Renal cortical epithelial cell (primary cell): ENCODE data around the gene COL25A1. TPM values are rescaled to one million over a fixed set of nuclear protein-coding genes. Genes with fewer than 3 reads are reported as not detected.

Experiments
- DNase-seq: peaks from one replicate; pipeline ENCODE4 v3.0.0-alpha.2; 2011; ENCODE audit warnings: low read depth
- total RNA-seq: library from RNA; depleted of rRNA; stranded (reverse); fragments of >200 nt; gene quantifications from 2 replicates; pipeline ENCODE4 v1.2.3, GENCODE V29; 2014

COL25A1 gene
- total RNA-seq, 1 donor from 2014 or later = 0.35 TPM

DNA sequence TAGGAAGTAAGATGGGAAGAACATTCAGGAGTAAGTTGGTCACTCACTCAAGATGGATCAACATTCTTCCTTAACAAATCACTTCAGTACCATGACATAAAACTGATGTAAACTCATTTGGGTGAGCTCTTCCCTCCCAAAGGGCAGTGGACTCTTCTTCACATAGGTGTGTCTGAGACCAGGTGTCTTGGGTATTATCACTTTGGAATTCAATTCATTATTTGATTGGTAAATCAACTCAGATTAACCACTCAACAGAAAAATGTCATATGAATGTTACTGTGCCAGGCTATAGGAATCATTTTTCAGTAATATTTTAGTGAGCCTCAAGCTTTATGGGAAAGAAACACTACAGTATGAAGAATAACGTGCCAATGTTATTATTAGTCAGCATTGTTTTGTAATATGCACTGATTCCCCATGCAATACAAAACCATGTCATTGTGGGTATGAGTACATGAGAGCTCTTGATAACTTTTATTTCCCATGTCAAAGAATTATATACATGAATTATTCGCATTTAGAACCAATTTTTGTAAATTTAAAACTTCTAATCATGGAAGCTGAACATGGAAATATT lies 481.0 kb downstream of the COL25A1 start:
- no peak for DNase-seq

DNA sequence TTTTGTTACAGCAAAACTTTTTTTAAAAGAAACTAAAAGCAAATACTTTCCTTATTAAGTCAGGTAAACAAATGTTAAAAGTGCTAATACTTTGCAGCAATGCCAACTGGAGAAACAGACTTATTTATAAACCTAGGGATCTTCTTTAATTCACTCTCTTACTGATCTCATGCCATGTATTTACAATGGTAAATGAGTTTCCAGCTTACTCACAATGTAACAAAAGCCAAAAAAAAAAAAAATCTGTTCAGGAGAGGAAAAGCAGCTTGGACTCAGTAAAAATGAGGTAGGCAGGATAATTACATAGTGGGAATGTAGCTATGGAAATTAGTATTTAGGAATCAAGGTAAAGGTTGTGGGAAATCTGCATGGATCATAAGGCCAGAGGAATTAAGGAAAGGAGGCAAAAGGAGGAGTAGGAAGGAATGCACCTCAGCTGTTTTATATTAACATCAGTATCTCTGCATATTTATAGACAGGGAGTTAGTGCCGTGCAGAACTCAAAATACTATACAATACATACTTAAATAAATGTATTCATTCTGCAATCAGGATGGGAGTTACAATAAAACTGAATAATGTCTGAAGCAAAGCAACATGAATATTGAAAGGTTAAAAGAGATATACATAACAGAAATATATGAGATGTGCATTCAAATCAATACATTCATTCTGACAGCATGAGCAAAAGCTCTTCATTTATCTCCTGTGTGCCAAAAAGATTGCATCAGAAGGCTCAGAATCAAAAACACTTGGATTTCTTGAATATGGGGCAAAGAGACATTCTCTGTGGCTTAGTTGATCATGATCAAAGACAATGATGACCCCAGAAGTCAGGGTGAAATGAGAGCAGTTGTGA lies 481.7 kb downstream of the COL25A1 start:
- no peak for DNase-seq

DNA sequence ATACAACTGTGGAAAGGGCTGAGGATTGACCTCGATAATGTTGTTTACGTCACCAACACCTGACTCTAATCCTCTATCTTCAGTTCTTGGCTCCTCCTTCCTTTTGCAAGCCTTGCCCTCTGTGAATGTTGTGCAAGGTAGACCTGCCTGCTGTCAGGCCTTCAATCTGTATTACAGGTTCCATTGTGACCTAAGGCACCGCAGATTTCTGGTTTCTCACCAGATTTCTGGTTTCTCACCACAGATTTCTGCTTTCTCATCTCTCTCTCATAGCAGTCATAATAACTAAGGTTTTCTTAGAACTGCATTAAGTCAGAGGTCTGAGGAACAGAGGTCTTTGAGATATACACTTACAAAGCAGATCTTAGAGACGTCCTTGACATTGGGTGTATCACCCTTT lies 488.1 kb downstream of the COL25A1 start:
- DNase-seq = no peak

DNA sequence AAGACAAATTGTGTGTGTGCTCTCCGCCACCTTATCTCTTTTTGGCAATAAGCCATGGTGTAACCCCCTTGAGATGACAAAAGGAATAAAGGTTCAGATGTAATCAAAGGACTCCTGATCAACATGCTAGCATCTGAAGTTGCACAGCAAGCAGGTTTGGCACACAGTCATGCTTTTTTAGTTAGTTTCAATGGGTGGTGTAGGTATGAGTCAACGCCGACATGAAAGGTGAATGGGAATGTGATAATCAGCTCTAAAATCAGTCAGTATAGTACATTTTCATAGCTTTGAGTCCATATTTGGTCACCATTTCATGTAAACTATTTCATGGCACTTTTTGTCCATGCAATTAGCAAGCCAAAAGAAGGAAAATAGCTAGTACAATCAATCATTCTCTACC lies 489.2 kb downstream of the COL25A1 start:
- DNase-seq = no peak

DNA sequence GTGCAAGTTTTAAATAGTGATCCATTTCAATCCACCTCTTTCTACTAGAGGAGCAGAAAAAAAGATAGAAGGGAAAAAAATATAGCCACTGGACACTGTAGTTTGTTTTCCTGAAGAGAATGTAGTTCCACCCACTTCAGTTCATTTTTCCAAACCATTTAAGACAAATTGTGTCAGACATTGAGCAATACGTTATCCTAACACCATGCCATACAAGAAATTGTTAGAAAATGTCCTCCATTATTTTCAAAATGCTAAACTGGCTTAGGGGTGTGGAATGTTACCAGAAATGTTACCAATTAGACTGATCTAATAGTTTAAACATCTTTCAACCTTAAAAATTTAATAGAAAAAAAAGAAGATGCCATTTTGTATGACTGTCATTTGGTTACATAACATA lies 491.0 kb downstream of the COL25A1 start:
- no peak for DNase-seq

DNA sequence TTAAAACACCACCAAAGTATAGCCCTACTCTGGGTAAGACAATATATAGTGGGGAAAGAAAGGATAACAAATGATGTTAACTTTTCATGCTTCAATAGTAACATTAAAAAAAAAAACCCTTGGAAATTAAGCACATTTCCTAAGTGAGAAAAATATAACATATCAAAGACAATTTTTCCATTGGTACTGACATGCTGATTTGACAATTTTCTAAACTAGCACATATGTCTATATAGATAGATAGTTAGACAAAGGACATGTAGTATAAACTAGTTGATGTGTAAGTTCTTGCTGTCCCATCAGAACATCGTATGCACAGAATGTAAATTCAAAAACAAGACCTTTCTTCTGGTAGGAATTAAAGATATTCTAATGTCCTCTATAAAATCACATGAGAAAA lies 492.4 kb downstream of the COL25A1 start:
- no peak for DNase-seq

DNA sequence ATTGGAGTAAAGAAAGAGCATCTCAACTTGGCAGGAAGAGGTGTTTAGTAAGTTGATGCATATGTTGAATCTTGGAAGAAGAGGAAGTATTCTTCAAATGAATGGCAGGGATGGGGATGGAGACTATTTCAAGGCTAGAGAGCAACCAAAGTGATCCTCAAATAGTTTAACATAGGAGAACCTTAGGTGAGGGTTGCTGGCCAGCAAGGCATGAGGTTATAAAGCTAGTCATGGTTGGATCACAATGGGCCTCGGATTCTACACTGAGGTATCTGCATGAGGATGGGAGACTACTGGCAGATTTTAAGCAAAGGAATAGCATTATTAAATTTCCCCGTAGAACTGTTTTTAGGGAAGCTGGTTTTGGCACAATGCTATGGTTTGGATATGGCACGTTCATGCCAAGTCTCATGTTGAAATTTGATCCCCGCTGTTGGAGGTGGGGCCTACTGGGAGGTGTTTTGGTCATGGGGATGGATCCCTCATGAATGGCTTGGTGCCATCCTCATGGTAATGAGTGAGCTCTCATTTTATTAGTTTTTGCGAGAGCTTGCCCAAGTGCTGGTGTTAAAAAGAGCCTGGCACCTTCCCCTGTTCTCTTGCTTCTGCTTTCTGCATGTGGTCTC lies 497.7 kb downstream of the COL25A1 start:
- DNase-seq = no peak

DNA sequence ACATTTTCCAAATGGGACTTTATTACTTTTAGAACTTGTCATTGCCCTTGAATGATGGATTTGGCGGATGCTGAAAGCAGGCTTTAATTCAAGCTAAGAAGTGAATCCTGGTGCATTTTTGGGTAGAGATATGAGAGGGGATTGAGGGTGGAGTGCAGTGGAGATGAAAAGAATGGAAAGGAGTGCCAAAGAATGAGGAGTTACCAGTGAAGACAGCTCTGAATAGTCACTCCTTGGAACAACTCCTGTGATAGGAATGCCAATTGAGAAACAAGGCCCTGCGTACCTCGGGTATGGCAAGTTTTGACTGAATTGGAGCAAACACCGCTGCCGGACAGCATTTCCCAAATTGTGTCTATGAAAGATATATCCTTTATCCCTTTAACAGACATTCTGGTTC lies 503.2 kb downstream of the COL25A1 start:
- no peak for DNase-seq

DNA sequence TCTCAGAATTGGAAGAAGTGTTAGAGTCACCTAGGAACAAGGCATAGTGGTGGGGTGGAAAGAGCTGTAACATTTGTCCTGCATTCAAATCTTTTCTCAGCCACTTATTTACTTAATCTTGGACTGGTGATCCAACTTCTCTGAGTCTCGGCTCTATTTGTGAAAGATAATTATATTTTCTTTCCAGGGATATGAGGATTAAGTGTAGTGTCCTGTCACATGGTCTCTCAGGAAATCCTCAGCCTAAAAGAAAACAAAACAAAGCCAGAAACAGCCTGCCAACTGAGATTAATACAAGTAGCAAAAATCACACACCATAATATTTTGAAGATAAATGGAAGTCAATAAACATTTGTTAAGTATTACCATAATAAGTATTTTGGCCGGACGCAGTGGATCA lies 506.3 kb downstream of the COL25A1 start:
- DNase-seq = no peak

DNA sequence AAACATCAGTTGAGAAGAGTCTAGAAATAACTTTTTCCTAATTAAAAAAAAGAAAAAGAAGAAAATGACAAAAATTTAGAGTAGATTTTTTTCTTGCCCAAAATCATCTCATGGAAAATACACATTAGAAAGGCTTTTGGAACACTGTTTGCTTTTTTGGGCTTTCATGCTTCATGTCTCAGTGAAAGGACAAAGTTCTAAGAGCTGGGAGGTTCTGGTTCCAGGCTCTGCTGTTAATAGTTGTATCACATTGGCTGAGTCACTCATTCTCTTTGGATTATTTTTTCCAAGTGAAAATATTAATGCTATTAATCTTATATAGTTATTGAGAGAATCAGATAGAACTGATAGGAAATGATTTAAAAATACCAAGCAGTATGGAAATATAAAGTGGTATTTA lies 506.7 kb downstream of the COL25A1 start:
- DNase-seq = no peak

DNA sequence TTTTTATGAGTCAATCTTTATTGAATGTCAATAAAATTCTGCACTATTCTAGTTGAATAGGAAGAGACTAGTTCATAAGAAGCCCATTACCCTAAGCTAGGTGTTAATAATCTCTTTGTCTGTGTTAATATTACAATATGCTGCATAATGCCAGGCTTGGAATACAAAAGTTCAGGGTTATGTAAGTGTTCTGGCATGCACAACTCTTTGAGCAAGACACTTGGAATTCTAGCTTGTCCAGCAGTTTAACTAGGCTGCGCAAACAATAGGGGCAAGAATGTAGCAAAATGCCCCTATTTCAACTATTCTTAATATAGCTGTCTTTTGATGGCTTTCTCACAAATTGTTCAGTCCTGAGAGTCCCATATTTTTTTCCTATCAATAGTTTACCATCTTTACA lies 508.3 kb downstream of the COL25A1 start:
- DNase-seq = peak; percentile 54

DNA sequence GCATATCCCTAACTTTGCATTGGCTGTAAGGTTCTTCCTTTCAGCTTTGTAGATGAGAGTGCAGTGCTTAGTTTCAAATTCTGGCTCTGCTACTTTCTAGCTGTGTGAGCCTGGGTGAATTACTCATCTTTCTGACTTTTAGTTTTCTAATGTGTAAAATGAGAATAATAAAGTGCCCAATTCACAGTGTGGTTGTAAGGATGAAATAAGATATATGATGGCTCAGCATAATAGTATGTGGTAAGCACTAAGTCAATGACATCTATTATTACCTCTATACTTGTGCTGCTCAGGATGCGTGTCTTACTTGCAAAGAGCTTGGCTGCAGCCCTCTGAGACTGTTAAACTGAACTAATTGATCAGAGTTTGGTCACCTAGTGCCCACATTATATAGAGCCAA lies 509.0 kb downstream of the COL25A1 start:
- DNase-seq = no peak

DNA sequence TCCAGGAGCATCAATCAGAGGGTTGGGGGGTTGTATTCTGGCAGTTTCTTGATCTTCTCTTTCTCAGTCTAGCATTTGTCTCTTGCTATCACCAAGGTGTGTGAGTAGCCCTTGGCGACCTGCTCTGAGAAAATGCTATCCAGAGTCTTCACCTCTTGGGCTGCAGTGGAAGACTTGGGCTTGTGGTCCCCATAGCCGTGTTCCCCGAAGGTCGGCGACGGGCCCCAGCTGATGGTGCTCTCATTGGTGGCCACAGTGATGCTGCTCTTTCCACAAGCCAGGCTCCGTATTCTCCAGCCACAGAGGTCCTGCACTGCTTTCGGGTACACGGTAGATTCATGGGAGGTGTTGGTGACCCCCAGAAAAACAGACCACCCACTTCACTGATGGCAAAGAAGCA lies 513.7 kb downstream of the COL25A1 start:
- DNase-seq = no peak

DNA sequence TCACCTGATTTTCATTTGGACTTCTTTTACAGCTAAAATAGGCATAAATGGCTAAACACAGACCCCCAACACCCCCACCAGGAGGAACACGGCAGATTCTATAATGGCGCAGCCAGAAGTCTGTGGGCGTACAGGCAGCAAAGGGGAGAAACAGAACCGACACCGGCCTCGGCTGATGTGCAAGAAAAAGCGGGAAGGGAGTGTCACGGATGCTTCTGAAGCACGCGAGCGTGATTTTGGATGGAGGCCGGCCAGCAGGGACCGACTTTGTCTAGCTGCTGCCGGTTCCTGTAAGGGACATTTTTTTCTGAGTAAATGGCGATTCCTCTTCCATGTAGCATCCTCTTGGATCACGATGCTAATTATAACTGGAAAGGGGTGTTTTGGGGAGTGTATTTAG lies 514.7 kb downstream of the COL25A1 start:
- DNase-seq = no peak

DNA sequence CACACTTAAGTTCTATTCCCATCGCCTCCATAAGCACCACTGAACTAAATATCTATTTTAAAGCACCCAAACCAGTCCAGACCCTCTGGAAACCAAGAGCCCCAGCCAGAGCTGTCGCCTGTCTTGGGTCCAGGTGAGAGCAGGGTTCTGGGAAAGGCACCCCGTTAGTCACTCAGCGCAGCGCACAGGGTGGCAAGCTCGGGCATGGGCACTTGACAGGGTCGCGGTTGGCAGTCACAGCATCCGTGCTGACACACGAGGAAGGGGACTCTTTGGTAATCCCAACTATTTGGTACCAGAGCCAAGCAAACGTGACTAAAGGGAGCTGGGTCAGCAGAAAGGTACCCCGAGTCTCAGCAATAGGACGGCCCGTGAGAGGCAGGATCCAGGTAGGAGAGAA lies 515.4 kb downstream of the COL25A1 start:
- DNase-seq = no peak

DNA sequence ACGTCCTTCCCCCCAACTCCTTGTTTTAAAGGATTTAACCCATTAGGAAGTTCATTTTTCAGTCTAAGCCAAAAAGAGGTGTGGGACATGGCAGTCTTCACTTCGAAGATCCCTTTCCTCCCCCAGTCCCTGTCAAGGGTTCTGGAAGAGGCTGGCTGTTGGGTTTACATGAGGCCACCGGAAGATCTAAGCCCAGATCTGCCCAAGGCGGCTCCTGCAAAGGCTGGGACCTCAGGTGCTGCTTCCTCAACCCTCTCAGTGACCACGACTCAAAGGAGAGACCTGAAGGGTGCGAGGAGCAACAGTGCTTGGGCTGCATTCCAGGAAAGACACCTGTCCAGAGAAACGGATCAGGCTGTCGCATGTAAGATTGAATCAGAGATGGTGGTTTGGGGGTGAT lies 516.1 kb downstream of the COL25A1 start:
- no peak for DNase-seq

DNA sequence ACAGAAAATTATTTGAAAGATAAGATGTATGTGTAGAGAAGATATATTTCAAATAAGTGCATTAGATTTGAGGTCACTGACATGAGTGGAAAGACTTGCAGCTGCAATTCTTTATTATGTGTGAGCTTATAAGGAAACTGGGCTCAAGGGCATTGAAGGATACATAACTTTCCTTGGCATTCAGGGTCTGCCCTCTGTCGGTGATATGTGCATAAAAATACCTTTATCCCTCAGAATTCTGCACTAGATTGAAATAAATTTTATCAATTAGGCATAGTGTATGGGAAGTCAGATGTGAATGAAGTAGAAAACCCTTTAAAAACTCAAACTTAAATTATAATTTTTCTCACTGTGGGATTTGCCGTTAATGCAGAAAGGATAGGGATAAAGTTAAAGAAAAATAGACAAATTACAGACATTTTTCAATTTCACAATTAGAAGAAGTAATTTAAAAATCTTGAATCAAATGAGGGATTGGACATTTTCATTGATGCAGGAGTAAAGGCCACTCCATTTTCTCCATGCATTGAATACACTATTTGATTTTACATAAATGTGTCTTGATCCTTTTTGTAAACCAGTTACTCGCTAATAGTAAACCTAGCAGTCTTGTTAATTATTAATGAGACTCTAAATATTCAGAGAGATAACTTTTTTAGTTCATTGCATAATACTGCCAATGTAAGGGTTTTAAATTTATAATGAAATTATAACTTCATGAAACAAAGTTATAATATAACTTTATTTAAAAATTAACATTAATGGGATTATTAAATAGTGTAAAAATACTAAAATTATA lies 518.6 kb downstream of the COL25A1 start:
- DNase-seq = peak; percentile 29

DNA sequence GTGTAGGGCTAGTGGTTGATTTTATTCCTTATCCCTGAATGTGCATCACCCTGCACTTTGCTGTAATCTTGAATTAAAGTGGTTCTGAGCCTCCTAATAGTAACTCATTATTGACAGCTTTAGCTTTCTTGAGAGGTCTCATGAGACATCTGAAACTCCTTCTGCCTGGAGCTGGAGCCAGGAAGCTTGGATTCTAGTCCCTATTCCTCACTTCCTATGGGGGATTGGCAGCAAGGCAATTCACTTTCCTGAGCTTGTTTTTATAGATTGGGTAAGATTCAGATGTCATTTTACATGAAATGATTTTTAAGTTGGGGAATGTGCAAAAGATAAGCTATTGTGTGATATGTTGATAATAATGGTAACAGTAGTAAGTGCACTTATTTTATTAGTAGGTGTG lies 522.5 kb downstream of the COL25A1 start:
- no peak for DNase-seq

DNA sequence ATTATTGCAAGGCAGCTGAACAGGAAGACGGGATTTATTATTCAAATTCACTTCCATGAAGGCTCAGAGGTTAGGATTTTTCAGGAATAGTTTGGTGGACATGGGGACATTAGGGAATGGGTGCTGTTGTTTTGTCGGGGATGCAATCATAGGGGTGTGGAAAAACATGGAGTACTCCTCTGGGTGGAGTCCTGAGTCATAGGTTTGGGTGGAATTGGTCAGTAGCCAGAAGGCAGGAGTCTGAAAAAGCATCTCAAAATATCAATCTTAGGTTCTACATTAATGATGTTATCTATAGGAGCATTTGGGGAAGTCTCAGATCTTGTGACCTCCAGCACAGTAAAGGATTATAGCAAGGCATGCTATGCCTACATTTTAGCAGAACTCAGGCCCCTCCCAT lies 525.1 kb downstream of the COL25A1 start:
- DNase-seq = no peak

DNA sequence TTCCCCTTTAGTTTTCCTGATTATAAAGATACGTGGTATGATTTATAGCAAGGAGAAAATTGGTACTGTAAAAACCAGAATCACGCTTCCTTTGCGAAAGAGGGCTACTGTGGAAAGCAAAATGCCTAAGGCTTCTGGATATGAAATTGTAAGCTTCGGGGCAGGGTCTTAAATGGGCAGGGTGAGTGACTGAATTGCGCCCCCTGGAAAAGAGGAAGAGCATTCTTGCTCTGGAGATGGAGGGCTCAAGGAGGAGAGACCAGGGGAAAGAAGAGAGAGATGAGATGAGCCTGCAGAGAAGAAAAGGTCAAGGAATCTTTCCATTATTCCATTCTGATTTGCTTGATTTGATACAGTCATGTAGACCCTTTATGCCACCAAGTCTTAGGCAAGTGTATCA lies 526.5 kb downstream of the COL25A1 start:
- DNase-seq = no peak

DNA sequence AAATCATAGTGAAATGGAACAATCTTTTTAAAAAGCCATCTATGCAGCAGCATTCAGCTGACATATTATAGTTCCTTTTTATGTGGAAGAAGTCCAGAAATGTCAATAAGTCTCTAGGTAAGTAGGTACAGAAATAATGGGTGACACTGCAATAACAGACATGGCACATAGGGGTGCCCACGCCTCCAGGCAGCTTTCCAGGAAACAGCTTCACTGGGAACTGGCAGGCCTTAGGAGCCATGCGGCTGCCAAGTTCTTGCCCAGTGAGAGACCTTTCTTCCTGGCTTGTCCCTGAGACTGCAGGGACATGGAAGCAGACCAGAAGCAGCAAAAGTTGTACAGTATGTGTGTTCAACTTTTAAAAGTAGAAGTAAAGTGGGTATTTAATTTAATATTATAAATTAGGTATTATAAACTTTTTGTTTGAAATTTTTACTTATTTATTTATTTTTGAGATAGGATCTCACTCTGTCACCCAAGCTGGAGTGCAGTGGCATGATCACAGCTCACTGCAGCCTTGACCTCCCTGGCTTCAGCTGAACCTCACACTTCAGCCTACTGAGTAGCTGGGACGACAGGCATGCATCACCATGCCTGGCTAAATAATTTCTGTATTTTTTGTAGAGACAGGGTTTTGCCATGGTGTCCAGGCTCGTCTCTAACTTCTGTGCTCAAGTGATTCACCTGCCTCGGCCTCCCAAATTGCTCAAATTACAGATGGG lies 527.5 kb downstream of the COL25A1 start:
- peak; percentile 11 for DNase-seq

DNA sequence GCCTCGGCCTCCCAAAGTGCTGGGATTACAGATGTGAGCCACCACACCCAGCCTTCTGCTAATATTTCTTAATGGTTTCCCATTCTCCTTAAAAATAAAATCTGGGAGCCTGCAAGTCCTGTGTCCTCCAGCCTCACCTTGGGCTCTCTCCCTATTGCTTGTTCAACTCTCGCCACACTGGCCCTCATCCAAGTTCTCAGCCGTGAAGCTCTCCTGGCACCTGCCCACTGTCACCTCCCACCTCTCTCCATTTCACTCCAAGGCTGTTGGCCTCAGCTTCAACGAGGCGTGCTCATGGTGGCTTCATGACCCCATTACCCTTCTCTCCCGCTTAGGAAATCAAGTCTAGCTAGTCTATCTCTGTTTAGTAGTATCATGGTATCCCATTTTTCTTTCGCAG lies 530.1 kb downstream of the COL25A1 start:
- DNase-seq = no peak
